Measurements from ENCODE around the gene ZP3.
"Not testable (repeated sequence)": the region's sequence is repeated elsewhere in the genome, so short reads cannot be mapped to it uniquely, and the experiment has no call there.

GRCh38 chr7:76460767-76461166 lies 36.0 kb downstream of the ZP3 start:
- not testable (repeated sequence) for TF ChIP-seq CTCF, POLR2A (IDR thresholded peaks at IDR 0.05)
